GM18511 (cell line): Measurements from ENCODE around the gene FAM9C.
"Not testable (repeated sequence)": the region's sequence is repeated elsewhere in the genome, so short reads cannot be mapped to it uniquely, and the experiment has no call there.

Experiments
- ATAC-seq: cut with Tn5 transposase; IDR thresholded peaks from one replicate; pipeline ENCODE4 v1.9.1; 2021; ENCODE audit warnings: mild to moderate bottlenecking, moderate library complexity; ENCODE audit not compliant: unreplicated experiment

Gene FAM9C

DNA sequence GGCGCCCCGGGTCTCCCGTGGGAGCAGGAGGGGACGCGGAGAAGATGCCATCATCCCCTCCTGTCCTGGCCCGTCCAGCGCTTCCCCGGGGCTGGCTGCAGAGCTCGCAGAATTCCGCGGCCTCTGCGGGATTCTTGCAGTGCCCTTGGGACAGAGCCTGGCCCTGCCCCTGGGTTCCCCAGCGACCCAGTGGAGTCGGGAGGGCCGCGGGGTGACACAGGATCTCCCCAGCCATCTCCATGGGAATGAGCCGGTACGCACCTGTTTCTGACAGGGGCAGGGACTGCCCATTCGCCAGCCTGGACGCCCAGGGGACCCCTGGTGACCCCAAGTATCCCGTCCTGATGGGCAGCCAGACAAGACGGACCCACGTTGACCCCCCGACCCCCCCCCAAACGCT lies 482 bp downstream of the FAM9C start:
- no peak for ATAC-seq

- no peak for ATAC-seq
Measured at GRCh38 chrX:13043138-13043537, 1.3 kb downstream of the FAM9C start.

DNA sequence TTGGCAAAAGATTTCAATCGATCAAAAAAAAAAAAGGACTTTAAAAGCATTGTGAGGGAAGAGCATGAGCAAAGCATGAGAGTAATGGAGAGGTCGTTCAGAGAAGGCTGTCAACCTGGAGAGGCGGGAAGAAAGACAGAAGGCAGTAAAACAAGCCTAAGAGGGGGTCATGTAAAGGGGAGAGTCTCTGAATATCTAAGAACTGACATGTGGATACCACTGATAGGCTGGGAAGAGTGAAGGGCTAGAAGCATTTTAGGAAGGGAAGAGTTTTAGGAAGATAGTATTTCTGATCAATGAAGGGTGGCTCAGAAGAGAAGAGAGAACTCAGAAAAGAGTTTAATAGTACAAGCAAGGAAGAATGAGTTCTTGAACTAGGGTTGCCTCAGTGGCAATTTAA lies 7.5 kb downstream of the FAM9C start:
- no peak for ATAC-seq

DNA sequence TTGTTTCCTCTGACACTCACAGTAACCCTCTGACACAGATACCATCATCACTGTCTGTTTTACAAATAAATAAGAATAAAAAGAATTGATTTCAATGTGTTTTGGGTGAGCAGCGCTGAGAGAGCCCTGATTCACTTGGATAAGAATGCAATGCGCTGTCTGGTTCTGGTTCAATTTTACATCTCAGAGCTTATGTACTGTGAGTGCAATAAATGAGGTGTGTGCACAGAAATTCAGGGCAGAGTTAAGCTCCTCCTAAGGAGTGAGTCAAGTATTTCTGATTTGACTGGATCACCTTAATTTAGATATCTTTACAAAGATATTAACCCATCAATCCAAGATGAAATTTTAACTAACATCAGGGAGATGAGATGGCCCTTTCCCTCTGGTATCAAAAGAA lies 11.2 kb downstream of the FAM9C start:
- ATAC-seq, result no peak

DNA sequence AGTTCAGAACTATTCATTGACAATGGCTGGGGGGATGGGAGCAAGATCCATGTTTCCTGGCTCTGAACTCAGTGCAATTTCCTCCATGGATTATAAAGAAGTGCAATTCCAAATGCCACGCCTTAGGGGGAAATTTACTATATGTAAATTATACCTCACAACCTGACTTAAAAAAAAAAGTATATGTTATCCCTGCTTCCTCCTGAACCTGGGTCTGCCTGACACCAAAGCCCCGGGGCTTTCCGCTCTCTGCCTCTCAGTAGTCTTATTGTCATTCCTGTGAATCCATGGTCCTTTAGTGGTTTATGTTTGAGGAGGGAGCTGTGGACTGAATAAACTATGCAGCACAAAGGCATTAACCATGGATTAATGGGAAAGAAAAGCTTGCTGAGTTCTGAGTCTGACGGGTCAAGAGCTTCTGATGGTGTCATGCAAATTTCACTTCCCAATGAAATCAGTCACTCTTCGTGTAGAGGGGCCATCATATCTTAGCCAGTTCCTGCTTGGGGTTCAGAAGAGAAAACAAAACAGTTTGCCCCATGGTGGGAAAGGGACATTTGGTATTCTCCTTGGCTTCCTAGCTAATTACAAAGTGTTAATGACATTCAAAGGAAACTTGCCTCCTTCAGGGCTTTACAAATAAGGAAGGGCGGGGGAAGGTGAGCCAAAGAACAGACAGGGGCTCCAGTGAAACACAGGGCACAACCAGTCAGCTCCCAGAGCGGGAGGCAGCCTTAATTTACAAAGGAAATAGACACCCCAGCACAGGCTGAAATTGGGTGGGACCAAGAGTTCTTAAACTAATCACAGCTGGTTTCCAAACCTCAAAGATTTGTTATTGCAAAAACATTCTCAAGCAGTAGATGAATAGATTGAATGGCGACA lies 14.3 kb downstream of the FAM9C start:
- ATAC-seq, result no peak

DNA sequence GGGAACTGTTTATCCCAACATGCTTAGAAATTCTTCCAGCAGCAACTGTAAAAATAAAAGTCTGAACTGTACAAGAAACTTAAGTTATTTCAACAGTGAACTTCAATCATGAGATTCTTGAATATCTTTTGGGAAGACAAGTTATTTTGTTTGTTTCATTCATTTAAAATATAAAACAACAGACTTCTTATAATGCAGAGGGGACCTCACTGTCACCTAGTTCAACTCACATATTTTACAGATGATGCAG lies 14.9 kb downstream of the FAM9C start:
- ATAC-seq, result no peak

DNA sequence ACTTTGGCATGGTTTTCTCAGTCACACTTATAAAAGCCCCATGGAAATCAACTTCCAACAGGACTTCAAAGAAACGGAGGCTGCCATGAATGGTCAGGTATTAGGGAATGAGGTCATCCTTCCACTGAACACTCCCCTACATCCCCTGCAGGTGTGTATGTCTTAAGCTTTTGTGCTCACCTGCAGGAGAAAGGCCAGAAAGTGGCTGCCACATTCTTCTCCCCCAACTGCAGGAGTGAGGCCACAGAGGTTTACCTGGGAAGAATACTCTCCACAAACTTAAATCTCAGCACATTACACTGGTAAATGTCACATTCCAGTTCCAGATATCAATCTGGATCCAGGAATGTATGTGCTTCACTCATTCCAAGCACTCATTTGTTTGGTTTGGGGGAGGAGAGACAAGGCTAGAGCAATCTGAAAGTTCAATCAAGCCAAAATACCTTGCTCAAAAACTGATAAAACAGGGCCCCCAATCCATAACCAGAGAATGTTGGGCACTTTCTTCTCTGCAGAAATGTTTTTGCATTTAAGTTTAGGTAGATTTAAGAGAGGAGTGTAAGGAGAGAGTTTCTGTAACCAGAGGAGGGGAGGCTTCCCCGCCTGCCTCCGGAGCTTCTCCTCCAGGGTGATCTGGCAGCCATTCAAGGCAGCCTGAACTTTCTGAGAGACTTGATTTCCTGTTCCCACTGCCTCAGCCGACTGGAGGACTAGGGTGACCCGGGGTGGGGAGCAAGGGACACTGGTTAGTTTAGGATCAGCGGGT lies 15.4 kb downstream of the FAM9C start:
- ATAC-seq, result no peak

DNA sequence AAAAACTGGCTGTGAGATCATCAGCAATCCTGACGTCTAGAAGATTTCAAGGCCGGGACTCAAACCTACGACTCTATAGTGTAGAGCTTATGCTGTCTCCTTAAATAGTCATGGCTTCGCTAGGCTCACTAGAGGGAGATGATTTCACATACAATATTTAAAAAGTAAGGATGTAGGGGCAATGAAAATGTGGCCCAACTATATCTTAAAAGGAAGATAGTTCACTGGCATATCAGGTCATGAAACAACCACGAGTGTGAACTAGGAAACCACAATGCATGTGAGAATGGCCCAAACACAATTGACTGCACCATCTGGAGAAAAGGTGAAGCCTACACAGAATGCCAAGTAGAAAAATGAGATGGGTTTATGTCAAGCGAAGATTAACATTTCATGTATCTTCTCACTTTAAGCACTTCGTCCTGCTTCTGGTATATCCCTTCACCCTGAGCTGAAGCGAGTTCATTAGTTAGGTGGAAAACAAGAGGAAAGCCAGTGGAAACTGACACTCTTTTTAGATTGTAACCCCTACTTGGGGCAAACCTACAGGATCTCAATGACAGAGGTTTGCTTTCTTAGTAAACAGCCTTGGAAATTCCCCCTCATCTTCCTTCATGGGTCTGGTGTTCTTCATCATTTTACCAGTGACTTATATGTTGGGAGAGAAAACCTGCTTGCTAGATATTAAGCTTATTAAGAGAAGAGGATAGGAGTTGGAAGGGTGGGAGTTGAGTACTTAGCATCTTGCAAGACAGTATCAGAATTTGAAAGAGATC lies 17.4 kb downstream of the FAM9C start:
- no peak for ATAC-seq

GRCh38 chrX:13024986-13025385 lies 19.4 kb downstream of the FAM9C start:
- ATAC-seq, result no peak

DNA sequence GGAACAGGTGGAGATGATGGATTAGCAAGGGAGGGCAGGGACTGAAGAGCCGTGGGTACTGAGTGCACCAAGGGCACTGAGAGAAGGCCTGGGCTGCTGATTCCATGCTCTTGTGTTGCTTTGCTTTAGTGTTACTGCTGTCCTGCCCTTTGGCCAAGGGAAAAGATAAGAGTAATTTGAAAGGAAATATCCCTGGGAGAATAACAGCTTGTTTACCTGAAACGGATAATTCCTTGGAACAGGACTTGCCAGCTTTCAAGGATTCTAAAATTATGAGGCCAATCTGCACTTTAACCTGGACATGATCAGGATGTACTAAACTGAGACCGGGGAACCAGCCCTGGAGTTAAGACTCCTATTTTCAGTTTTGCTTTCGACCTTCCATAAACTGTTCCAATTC lies 20.4 kb downstream of the FAM9C start:
- ATAC-seq, result no peak

DNA sequence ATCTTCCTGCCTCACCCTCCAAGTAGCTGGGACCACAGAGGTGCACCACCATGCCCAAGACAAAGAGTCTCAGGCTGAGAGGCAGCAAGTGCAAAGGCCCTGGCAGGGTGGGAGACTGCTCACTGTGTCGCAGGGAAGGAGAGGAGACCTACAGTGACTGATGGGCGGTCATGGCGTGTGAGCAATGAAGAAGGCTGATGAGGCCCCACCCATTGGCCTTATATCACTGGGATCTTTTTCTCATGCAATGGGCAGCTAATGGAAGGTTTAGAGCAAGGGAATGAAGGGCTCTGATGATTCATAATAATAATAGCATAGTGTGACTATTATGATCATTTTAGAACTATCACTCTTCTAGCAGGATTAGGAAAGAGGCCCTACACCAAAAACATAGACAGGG lies 20.9 kb downstream of the FAM9C start:
- no peak for ATAC-seq

DNA sequence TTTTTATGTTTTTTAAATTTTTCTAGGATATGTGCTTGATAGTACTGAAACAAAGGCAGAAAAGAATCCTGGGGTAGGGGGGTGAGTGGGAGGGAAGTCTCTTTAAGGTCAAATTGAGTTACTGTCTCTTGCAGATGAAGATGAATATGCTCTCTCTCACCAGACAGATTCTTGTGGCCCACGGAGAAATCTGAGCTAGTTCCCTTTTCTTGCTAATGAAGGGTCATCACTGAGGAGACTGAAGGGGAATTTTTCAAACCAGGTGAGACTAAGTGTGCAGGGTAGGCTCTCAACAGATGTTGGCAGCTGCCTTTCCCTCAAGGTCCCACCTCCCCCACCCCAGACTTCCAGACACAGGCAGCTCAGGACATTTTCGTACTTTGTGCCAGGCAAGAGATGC lies 21.5 kb downstream of the FAM9C start:
- ATAC-seq, result peak; percentile 92

DNA sequence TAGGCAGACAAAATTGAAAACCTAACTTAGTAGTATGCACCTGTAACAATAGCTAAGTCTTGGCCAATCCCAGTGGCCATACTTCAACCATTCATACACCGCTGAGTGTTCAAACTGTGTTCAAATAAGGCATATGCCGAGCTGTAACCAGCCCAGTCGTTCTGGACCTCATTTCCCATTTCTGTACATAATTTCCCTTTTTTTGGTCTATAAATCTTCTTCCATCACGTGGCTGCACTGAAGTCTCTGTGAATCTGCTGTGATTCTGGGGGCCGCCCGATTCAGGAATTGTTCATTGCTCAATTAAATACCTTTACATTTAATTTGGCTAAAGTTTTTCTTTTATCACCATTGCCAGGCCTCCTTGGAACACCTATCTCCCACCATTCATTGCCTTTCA lies 27.7 kb downstream of the FAM9C start:
- ATAC-seq, result not testable (repeated sequence)

GRCh38 chrX:13015536-13016236 lies 28.7 kb downstream of the FAM9C start:
- no peak for ATAC-seq

DNA sequence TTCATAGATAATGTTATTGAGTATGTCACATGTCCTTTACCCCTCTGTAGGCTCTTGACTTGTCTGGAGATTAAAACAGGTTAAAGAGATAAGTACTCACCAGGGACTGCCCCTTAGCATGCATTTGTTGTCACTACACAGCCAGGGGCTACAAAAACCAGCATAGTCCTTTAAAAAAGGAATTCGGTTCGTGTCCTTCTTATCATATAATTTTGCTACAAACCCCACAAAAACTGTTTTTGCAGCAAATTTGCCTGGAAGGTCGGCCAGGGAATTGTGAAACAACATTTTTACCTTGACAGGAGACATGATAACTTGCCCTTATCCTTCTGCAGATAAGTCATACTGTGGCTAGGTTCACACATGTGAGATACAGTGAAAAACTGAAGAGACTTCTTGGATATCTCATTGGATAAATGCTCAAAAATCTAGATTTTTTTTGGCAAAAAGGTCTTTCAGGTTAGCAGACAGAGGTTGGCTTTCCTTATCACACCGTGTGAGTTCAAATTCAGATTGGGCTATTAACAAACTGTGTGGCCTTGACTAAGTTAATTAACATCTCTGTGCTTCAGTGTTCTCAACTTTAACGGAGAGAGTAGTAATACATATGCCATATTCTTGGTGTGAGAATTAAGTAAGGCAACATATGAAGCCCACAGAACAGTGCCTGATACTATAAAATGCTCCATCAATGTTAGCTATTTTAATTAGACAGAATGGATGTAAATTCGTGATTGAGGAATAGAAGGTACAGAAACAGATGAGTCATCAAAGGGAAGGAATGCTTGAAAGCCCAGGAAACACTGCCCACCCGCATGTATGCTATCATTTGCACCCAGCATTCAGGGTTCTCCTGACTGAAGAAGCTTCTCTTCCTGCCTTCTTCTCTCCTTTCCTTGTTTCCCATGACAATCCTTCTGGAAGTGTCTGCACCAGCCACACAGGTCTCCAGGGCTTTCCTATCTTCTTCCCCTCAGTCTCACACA lies 30.0 kb downstream of the FAM9C start:
- ATAC-seq, result peak; percentile 42

- ATAC-seq, result peak; percentile 94
Measured at GRCh38 chrX:13013363-13014110, 30.9 kb downstream of the FAM9C start.

DNA sequence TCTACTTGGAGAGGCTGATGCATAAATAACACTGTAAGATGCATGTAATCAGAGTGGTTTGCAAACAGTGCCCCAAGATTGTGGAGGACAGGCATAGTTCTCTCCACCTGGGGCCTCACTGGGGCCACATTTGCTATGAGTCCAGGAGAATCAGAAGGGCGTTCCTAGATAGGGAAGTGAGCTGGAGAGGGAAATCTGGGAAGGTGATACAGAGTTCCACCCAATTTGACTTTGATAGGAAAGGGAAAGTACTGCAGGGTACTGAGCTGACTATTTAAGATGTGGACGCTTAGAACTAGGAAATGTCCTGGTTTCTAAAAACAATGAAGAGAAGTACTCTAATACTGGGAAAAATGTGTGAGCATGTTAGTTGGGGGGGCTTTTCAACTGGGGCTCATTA lies 33.9 kb downstream of the FAM9C start:
- ATAC-seq, result no peak

DNA sequence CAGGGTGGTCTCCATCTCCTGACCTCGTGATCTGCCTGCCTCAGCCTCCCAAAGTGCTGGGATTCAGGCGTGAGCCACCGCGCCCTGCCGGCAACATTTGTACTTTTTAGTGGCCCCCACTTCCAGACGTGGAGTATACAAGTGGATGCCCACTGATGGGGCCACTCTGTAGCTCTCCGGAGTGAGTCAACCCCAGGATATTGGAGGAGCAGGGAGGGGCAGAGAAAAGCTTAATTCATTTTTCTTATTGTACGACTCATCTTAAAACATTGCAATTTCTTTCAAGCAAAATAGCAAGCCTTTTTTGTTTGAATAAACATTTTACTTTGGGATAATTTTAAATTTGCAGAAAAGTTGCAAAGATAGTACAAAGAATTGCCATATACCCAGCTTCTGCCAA lies 34.6 kb downstream of the FAM9C start:
- ATAC-seq, result no peak

DNA sequence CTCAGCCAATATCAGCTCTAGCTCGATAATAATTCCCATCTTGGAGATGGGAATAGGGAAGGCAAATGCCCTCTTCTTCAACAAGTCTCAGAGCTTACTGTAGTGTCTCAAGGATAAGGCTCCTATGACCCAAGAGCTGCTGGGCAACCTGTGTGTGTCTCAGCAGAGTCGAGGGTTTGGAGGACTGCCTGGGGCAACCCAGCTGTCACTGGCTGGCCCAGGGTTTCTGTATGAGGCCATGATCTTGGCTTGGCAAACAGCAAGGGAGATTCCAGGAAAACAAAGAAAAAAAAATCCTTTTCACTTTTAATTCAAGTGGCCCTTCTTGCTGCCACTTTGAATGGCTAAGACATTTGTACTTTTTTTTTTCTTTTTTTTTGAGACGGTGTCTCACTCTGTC lies 35.1 kb downstream of the FAM9C start:
- no peak for ATAC-seq
